Urothelium cell line (cell line): ENCODE results near the gene WDR4.
A peak's percentile ranks its signal among the peaks of the same experiment; 100 is the strongest.
"Not testable (repeated sequence)": the region's sequence is repeated elsewhere in the genome, so short reads cannot be mapped to it uniquely, and the experiment has no call there.

Experiments
- DNase-seq: peaks from one replicate; pipeline ENCODE4 v3.0.0; 2011; ENCODE audit warnings: low spot score, mixed read lengths
- FAIRE-seq: peaks from 2 replicates; lab custom pipeline; 2011; peaks lifted over from hg19 to GRCh38; lab: Jason Lieb, UNC

Gene WDR4

GRCh38 chr21:42854246-42855010 lies 24.9 kb downstream of the WDR4 start:
- DNase-seq (no peak), FAIRE-seq (no peak)

GRCh38 chr21:42853621-42854020 lies 25.7 kb downstream of the WDR4 start:
- no peak for DNase-seq
- no peak for FAIRE-seq

- FAIRE-seq (no peak), DNase-seq (no peak)
Measured at GRCh38 chr21:42852925-42853570, 26.3 kb downstream of the WDR4 start.

GRCh38 chr21:42851812-42852665 lies 27.3 kb downstream of the WDR4 start:
- FAIRE-seq (no peak), DNase-seq (no peak)

DNA sequence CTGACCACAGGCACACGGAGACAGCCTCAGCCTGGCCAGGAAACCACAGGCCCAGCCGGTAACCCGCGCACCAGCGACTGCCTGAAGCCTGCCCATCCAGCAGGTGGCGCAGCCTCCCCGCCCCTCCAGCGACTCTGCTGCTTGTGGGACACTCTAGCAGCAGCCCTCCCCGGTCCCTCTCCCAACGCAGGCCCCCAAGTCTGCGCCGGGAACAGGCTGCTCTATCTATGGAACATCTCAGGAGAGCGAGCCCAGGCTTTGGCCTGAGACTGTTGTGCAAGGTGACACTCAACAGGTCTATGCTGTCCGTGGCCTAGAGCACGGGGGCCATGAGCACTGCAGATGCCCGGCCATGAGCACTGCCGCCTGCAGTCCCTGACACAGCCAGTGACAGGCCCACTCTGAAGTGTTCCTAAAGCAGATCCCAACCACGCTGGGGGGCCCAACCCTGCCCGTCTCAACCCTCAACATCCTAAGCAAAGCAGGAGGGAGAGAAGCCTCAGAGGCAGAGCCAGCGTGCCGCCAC lies 28.4 kb downstream of the WDR4 start:
- DNase-seq = peak; percentile 53
- FAIRE-seq = no peak

GRCh38 chr21:42850463-42850862 lies 28.9 kb downstream of the WDR4 start:
- DNase-seq = no peak

DNA sequence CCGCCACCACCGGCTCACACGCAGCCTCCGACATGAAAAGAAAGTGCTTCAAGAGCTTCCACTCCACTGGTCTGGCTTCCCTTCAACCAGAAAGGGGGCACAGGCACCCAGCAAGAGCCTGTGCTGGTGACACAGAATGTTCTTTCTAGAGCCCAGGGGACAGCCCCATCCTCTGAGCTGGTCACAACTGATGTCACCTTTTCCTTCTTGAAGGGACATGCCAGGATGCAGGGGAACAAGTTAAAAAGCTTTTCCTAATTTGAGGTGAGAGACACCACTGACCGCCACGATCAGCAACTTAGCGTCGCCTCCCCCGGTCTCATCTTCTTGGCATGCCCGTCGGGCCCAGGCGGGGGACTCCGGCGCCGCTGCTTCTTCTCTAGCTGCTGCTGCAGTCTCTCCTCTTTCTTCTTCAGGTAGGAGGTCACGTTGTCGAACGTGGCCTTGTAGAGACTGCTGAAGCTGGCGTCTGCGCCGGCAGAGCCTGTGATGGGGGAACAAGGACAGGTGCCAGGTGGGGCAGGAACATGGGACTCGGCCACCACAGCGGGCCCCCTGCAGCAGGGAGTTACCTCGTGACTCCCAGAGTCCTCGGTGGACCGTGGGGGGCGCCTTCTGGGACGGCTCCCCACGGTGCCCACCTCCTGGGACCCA lies 29.5 kb downstream of the WDR4 start:
- DNase-seq = no peak
- FAIRE-seq = no peak

More at GRCh38 chr21:42850463-42850862, 28.9 kb downstream of the WDR4 start:
- FAIRE-seq = no peak

DNA sequence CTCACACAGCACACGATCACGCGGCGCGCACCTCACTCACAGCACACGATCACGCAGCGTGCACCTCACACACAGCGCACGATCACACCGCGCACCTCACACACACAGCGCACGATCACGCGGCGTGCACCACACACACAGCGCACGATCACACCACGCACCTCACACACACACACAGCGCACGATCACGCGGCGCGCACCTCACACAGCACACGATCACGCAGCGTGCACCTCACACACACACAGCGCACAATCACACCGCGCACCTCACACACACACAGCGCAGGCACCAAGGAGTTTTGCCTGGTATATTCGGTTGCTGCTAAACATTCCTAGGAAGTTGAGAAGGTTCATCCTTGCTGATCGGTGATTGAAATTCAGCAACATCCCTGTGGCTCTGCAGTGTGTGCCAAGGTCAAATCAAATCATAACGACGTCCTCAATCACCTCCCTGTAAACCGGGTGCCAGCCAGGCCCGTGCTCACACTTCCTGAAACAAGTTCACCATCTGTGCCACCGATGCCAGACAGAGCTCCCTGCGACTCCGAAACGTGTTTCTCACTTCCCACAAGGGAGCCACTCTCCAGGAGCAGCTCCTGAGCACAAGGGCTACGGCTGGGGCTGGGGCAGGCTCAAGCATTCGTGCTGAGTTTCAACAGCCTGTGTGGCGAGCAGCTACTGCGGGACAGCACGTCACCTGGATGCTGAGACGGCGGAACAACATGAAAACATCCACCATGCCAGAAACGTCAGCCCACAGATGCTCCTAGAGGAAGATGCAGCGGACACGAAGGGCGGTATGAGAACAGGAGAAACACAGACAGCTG lies 30.2 kb downstream of the WDR4 start:
- FAIRE-seq = no peak

GRCh38 chr21:42848144-42848931 lies 31.0 kb downstream of the WDR4 start:
- DNase-seq = not testable (repeated sequence)
- FAIRE-seq = peak; percentile 99

More for the DNA sequence above, 30.2 kb downstream of the WDR4 start:
- no peak for DNase-seq

GRCh38 chr21:42847726-42848125 lies 31.6 kb downstream of the WDR4 start:
- FAIRE-seq (no peak), DNase-seq (no peak)

DNA sequence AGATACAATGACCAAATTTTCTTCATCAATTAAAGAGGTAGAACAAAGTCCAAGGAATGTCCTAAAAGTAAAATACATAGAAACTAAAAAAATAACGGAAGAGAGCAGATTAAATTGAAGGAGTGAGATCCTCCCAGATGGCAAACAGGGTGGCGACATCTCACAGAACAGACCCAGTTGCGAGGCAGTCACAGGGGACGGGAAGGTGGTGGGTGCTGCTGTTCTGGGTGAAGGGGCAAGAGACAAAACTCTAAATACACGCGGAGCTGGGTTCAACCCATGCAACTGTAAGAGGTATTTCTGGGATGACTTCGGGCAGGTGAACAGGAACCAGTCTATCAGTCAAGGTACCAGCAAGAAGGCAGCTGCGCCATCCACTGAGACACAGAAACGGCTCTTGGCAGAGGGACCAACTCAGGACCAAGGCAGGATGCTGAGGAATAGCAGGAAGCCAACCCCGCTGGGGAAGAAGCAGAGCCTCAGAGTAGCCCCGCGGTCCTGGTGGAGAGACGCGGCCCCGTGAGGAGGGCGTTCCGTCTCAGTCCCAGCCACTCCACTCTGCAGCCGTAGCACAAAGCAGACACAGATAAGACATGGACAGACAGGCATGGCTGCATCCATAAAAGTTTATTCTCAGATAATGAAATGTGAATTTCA lies 32.2 kb downstream of the WDR4 start:
- FAIRE-seq (no peak), DNase-seq (no peak)

DNA sequence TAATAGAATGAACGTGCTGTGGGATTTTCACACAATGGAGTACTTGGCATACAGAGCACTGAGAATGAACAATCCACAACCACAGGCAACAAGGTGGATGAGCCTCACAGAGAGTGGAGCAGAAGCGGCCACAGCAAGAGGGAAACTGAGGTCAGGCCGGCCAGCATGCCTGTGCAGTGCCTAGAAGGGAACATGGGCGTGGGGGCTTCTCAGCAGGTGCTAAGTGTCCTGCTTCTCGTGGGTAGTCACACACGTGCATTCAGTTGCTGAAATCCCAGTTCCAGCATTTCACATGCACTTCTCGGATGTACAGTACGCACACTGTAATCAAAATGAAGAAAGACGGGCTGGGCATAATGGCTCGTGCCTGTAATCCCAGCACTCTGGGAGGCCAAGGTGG lies 33.1 kb downstream of the WDR4 start:
- DNase-seq = no peak
- no peak for FAIRE-seq

GRCh38 chr21:42845296-42845965 lies 33.9 kb downstream of the WDR4 start:
- FAIRE-seq (no peak), DNase-seq (no peak)

DNA sequence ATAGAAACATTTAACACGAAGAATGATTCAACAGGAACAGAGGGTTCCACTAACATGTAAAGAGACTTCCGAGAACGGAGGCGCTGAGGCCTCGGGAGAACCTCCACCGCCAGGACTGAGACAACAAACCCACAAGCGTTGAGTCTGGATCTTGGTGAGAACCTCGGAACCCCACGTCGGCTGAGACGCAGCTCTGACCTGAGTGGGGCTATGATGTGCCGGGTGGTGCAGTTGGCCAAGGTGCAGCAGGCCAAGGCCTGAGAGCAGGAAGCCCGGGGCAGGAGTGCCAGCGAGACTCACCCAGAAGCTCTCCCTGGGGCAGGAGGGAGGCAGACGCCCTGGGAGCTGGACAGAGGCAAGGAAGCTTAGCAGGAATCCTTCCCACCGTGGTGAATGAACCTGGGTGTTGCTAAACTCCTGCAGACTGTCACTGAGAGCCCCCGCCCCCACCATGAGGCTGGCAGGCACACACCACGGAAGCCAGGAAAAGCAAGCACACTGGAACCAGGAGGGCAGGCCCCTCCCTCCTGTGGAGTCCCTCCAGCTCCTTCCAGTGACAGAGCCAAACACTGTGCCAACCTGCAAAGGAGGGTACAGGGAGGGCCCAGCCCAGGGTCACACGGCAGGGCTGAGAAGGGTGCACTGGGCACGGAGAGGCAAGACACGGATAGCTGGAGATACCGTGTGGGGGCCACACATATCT lies 34.8 kb downstream of the WDR4 start:
- FAIRE-seq (no peak), DNase-seq (no peak)

GRCh38 chr21:42843056-42843455 lies 36.3 kb downstream of the WDR4 start:
- FAIRE-seq = no peak
- no peak for DNase-seq

DNA sequence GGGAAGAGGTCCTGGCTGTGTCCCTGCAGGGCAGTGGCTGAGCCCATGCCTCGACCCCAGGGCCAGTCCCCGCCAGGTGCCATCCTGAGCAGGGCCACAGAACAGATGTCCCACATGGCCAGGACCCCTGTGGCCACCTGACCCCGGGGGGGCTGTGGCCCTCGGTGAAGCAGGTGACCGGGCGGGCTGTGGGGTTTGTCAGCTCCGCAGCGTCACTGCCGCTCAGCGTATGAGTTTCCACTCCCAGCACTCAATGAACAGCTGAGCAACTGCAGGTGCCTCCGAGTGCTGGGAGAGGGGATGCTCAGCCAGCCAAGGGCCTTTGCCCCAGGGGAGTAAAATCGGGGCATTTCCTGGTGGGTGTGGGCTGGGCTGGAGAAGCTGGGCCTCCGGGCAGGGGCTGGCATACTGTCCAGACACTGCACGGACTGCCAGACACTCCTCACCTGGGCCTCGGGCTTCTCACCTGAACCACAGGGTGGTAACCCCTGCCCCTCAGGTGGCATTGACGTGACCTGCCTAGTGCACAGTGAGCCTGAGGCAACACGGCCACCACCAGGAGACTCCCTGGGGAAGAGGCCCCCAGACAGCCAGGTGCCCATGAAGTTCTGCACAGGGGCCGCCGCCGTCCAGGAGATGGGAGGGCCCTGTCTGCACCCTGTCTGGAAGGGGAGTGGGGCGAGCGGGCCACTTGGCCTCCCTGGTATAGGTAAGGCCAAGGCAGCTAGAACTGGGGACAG lies 37.3 kb downstream of the WDR4 start:
- DNase-seq = not testable (repeated sequence)
- FAIRE-seq = peak; percentile 74
